A549 (cell line): ENCODE measurements around the gene CPB2.

Experiments
- MYC ChIP-seq: IDR thresholded peaks from 2 replicates; pipeline ENCODE4 v1.6.1; 2012; ENCODE audit warnings: mild to moderate bottlenecking, inconsistent platforms, low read length, improper control_type of control experiment, borderline replicate concordance
- TF ChIP-seq, protein P1 (sequence below): fragments of >200 bp; sonication (Bioruptor Twin); formaldehyde crosslinking; IDR thresholded peaks from 3 replicates; pipeline ENCODE4 v1.5.1; 2016

DNA sequence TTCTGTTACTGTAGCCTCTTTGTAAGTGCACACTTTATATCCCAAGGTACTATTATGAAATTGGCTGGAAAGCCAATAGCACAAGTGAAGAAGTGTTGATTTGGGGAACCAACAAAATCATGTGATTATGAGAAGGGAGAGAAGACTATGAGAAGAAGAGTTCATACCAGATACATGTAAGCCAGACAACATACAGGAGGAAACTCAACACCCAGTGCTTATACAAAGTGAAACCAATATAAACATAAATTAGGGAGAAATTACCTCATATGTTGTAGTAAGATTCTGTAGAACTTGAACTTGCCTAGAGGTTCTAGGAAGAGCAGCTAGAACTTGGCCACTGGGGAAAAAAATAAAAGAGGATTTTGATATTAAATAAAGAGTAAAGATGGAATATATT is 17.4 kb downstream of the CPB2 start:
- no peak for TF ChIP-seq MYC
- TF ChIP-seq, protein P1, sequence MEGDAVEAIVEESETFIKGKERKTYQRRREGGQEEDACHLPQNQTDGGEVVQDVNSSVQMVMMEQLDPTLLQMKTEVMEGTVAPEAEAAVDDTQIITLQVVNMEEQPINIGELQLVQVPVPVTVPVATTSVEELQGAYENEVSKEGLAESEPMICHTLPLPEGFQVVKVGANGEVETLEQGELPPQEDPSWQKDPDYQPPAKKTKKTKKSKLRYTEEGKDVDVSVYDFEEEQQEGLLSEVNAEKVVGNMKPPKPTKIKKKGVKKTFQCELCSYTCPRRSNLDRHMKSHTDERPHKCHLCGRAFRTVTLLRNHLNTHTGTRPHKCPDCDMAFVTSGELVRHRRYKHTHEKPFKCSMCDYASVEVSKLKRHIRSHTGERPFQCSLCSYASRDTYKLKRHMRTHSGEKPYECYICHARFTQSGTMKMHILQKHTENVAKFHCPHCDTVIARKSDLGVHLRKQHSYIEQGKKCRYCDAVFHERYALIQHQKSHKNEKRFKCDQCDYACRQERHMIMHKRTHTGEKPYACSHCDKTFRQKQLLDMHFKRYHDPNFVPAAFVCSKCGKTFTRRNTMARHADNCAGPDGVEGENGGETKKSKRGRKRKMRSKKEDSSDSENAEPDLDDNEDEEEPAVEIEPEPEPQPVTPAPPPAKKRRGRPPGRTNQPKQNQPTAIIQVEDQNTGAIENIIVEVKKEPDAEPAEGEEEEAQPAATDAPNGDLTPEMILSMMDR, result no peak
